ENCODE results near the gene FEN1.

Gene FEN1

DNA sequence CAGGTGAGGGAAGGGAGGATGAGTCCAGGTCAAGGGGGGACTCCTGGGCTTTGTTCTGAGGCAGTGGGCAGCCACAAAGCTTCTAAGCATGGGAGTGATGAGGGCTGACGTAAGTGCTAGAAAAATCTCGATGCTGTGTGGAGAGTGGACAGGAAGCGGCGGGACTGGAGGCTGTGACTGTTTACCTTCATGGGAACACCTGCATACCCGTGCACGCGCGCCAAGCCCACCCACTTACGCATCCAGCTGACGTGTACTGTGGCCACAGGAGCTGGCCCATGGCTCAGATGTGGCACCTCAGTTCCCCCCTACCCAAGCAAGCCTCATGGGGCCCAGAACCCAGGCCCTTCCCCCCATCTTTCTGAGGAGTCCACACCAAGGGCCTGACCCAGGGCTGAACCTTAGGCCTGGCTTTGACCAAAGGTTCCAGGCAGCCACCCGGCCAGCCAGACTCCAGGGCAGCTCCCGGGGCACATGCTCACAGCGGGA lies 26.3 kb upstream of the FEN1 start:
- Histone ChIP-seq H3K36me3 (ENCODE audit: control insufficient read depth in 2 of 2, insufficient read depth in 2 of 2, low read length in 2 of 2) (no peaks in the 10 kb centered on the region), H3K27ac (ENCODE audit: low read depth in 2 of 2, low read length in 2 of 2) (no peak overlapping the region), H3K4me1 (ENCODE audit: control insufficient read depth in 2 of 2, insufficient read depth in 2 of 2, low read length in 2 of 2) (peaks cover 0 to 2% of the 10 kb centered on the region in 2 donors), H3K9me3 (ENCODE audit: control insufficient read depth in 2 of 2, low read length in 2 of 2) (no peaks in the 10 kb centered on the region), H3K27me3 (ENCODE audit: control insufficient read depth in 2 of 2, insufficient read depth in 2 of 2, low read length in 2 of 2) (no peaks in the 10 kb centered on the region), H3K4me3 (ENCODE audit: low read length in 2 of 2) (no peak overlapping the region), H3K9ac (ENCODE audit: low read depth in 1 of 2, low read length in 2 of 2) (no peak overlapping the region)

DNA sequence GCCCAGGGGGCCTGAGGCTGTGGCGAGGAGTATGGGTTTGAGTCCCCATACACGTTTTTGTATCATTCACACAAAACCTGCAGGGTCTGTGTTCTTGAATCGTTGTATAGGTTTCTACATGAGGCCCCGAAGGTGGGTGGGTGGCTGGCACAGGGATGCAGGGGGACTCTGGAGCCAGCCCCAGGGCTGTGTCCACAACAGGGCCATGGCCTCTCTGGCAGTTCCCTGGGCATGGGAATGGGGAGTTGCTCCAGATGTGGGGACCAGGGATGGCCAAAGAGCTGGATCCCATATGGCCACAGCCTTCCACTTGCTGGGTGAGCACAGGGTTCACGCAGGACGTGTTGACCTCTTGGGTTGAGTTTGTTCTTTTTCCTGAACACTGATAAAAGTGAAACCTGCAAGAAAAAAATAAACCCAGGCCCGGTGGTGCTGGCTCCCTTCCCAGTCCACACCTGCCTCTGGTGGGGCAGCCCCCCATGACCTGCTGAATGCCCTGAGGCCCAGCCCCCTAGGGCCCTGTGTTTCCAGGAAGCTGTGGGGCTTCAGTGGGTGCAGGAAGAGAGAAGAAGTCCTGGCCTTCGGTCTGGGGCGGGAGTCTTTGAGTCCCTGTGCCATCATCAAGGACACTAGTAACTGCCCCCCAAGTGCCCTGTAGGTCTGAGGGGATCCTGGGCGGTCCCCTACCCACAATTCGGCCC lies 24.2 kb upstream of the FEN1 start:
- no peaks in the 10 kb centered on the region for H3K9me3 ChIP-seq (ENCODE audit: control insufficient read depth in 2 of 2, low read length in 2 of 2)
- H3K4me3 ChIP-seq (ENCODE audit: low read length in 2 of 2) = no peak overlapping the region
- no peaks in the 10 kb centered on the region for H3K36me3 ChIP-seq (ENCODE audit: control insufficient read depth in 2 of 2, insufficient read depth in 2 of 2, low read length in 2 of 2)
- H3K27me3 ChIP-seq (ENCODE audit: control insufficient read depth in 2 of 2, insufficient read depth in 2 of 2, low read length in 2 of 2) = no peaks in the 10 kb centered on the region
- peaks cover 3 to 5% of the 10 kb centered on the region in 2 donors for H3K4me1 ChIP-seq (ENCODE audit: control insufficient read depth in 2 of 2, insufficient read depth in 2 of 2, low read length in 2 of 2)
- H3K9ac ChIP-seq (ENCODE audit: low read depth in 1 of 2, low read length in 2 of 2) = no peak overlapping the region
- H3K27ac ChIP-seq (ENCODE audit: low read depth in 2 of 2, low read length in 2 of 2) = no peak overlapping the region

DNA sequence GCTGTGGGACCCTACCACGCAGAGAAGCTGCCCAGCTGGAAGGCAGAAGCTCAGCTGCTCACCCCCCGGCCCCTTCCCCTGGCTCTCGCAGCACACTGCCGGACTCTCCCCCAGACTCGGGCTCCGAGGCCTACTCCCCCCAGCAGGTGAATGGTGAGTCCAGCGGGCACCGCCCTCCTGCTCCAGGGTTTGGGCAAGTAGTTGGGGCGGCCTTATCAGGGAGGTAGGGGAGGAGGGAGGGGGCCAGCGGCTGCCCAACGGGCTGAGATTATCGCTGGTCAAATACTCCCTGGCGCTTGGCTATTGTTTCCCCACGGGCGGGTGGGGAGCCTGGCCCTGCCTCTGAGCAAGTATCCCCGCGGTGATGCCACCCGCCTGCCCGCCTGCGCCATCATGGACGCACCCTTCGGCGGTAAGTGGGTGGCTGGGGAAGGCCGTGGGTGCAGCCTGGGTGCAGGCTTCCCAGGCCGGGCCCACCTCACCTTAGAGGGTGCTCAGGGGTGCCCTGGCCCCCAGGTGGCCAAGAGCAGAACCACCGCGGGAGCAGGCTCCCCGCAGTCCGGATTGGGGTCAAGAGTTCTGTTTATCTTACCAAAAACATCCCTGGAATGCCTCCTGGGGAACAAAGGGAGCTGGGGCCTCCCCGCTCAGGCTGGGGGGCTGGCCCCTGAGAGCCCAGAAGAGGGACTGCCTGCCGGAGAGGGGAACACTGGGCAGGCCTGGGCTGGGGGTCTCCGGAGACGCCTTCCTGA lies 23.4 kb upstream of the FEN1 start:
- Histone ChIP-seq H3K36me3 (ENCODE audit: control insufficient read depth in 2 of 2, insufficient read depth in 2 of 2, low read length in 2 of 2) (no peaks in the 10 kb centered on the region), H3K27ac (ENCODE audit: low read depth in 2 of 2, low read length in 2 of 2) (no peak overlapping the region), H3K4me1 (ENCODE audit: control insufficient read depth in 2 of 2, insufficient read depth in 2 of 2, low read length in 2 of 2) (peaks cover 3 to 5% of the 10 kb centered on the region in 2 donors), H3K9ac (ENCODE audit: low read depth in 1 of 2, low read length in 2 of 2) (no peak overlapping the region), H3K4me3 (ENCODE audit: low read length in 2 of 2) (no peak overlapping the region), H3K9me3 (ENCODE audit: control insufficient read depth in 2 of 2, low read length in 2 of 2) (no peaks in the 10 kb centered on the region), H3K27me3 (ENCODE audit: control insufficient read depth in 2 of 2, insufficient read depth in 2 of 2, low read length in 2 of 2) (no peaks in the 10 kb centered on the region)

DNA sequence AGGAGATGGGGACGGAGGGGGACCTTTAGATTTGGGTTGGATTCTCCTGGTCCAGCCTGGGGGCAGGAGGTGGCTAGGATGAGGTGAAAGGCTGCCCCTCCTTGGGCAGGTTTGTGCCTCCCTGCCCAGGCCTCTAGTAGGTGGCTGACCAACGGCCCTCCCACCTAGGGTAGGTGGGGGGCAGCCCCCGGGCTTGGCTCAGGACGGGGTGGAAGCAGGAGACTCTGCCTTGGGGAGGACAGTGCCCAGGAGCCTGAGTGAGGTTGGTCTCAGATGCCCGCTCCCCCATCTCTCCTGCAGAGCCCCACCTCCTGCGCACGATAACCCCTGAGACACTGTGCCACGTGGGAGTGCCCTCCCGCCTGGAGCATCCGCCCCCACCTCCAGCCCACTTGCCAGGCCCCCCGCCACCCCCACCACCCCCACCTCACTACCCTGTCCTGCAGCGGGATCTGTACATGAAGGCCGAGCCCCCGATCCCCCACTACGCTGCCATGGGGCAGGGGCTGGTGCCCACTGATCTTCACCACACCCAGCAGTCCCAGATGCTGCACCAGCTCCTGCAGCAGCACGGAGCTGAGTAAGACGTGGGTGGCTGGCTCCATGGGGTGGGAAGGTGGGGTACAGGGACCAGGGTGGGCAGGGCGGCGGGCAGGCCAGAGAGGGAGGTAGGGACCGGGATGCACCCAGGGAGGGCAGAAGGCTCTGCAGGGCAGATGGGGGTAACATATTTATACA lies 22.6 kb upstream of the FEN1 start:
- Histone ChIP-seq H3K27me3 (ENCODE audit: control insufficient read depth in 2 of 2, insufficient read depth in 2 of 2, low read length in 2 of 2) (no peaks in the 10 kb centered on the region), H3K4me1 (ENCODE audit: control insufficient read depth in 2 of 2, insufficient read depth in 2 of 2, low read length in 2 of 2) (peaks cover 3 to 5% of the 10 kb centered on the region in 2 donors), H3K9me3 (ENCODE audit: control insufficient read depth in 2 of 2, low read length in 2 of 2) (no peaks in the 10 kb centered on the region), H3K9ac (ENCODE audit: low read depth in 1 of 2, low read length in 2 of 2) (no peak overlapping the region), H3K4me3 (ENCODE audit: low read length in 2 of 2) (no peak overlapping the region), H3K36me3 (ENCODE audit: control insufficient read depth in 2 of 2, insufficient read depth in 2 of 2, low read length in 2 of 2) (no peaks in the 10 kb centered on the region), H3K27ac (ENCODE audit: low read depth in 2 of 2, low read length in 2 of 2) (no peak overlapping the region)

DNA sequence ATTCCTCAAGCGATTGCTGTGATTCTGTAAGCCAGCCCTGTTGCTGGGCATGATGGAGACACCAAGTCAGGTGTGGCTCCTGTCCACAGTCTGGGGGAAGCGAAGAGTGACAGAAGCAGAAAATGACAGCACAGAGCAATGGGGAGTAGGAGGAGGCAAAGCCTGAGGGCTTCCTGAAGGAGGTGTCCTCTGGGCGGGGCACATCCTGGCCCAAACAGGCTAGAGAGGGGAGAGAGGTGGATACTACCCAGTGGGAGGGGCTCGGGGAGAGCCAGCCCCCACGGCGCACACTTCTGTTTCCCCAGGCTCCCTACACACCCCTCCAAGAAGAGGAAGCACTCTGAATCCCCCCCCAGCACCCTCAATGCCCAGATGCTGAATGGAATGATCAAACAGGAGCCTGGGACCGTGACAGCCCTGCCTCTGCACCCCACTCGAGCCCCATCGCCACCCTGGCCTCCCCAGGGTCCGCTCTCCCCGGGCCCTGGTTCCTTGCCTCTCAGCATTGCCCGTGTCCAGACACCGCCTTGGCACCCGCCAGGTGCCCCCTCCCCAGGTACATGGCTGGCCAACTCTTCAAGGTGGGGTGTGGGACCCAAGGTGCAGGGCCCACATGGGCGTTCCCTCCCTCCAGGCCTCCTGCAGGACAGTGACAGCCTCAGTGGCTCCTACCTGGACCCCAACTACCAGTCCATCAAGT lies 21.4 kb upstream of the FEN1 start:
- Histone ChIP-seq H3K27me3 (ENCODE audit: control insufficient read depth in 2 of 2, insufficient read depth in 2 of 2, low read length in 2 of 2) (no peaks in the 10 kb centered on the region), H3K4me3 (ENCODE audit: low read length in 2 of 2) (no peak overlapping the region), H3K4me1 (ENCODE audit: control insufficient read depth in 2 of 2, insufficient read depth in 2 of 2, low read length in 2 of 2) (peaks cover 3 to 5% of the 10 kb centered on the region in 2 donors), H3K9me3 (ENCODE audit: control insufficient read depth in 2 of 2, low read length in 2 of 2) (no peaks in the 10 kb centered on the region), H3K27ac (ENCODE audit: low read depth in 2 of 2, low read length in 2 of 2) (no peak overlapping the region), H3K9ac (ENCODE audit: low read depth in 1 of 2, low read length in 2 of 2) (no peak overlapping the region), H3K36me3 (ENCODE audit: control insufficient read depth in 2 of 2, insufficient read depth in 2 of 2, low read length in 2 of 2) (no peaks in the 10 kb centered on the region)

DNA sequence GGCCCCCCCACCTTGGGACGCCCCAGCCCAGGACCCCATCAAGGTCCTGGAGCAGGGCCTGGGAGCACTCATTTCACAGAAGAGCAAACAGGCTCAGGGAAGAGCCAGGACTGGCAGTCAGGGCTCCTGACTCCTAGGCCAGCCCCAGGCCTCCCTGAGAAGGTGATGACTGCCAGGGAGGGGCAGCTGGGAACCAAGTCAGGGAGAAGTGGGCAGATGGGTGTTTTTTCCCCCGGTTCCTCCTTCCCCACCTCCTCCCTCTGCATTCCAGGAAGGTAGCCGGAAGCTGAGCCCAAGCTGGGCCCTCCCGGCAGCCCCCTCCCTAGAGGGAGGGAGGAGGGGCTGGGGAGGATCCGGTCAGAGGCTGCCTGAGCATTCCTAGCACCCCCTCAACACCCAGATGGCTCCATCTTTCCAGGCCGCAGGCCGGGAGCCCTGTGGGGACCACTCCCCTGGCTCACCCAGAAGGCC lies 20.7 kb upstream of the FEN1 start:
- Histone ChIP-seq H3K36me3 (ENCODE audit: control insufficient read depth in 2 of 2, insufficient read depth in 2 of 2, low read length in 2 of 2) (no peaks in the 10 kb centered on the region), H3K4me1 (ENCODE audit: control insufficient read depth in 2 of 2, insufficient read depth in 2 of 2, low read length in 2 of 2) (peaks cover 3 to 5% of the 10 kb centered on the region in 2 donors), H3K9ac (ENCODE audit: low read depth in 1 of 2, low read length in 2 of 2) (no peak overlapping the region)

DNA sequence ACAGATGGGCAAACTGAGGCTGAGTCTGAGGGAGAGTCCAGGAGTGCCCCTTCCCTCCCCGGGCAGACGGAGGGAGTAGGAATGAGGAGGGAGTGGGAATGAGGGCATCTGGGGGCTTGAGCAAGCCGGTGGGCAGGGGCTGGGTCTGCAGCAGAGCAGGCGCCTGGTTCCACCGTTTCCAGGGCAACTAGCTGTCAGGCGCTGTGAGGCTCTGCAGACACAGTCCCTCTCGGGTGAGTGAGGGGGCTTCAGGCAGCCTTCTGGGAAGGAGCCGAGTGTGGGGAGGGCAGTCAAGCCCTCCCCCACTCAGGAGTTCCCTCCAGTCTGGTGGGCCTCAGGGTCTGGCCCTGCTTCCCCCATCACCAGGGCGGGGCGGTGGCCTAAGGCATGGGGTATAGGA lies 19.4 kb upstream of the FEN1 start:
- Histone ChIP-seq H3K36me3 (ENCODE audit: control insufficient read depth in 2 of 2, insufficient read depth in 2 of 2, low read length in 2 of 2) (peaks cover 0 to 2% of the 10 kb centered on the region in 2 donors), H3K27me3 (ENCODE audit: control insufficient read depth in 2 of 2, insufficient read depth in 2 of 2, low read length in 2 of 2) (no peaks in the 10 kb centered on the region), H3K9ac (ENCODE audit: low read depth in 1 of 2, low read length in 2 of 2) (no peak overlapping the region), H3K4me1 (ENCODE audit: control insufficient read depth in 2 of 2, insufficient read depth in 2 of 2, low read length in 2 of 2) (peaks cover 3 to 5% of the 10 kb centered on the region in 2 donors), H3K9me3 (ENCODE audit: control insufficient read depth in 2 of 2, low read length in 2 of 2) (no peaks in the 10 kb centered on the region), H3K27ac (ENCODE audit: low read depth in 2 of 2, low read length in 2 of 2) (no peak overlapping the region), H3K4me3 (ENCODE audit: low read length in 2 of 2) (no peak overlapping the region)

More for the DNA sequence above, 20.7 kb upstream of the FEN1 start:
- Histone ChIP-seq H3K4me3 (ENCODE audit: low read length in 2 of 2) (no peak overlapping the region), H3K27me3 (ENCODE audit: control insufficient read depth in 2 of 2, insufficient read depth in 2 of 2, low read length in 2 of 2) (no peaks in the 10 kb centered on the region), H3K27ac (ENCODE audit: low read depth in 2 of 2, low read length in 2 of 2) (no peak overlapping the region), H3K9me3 (ENCODE audit: control insufficient read depth in 2 of 2, low read length in 2 of 2) (no peaks in the 10 kb centered on the region)

DNA sequence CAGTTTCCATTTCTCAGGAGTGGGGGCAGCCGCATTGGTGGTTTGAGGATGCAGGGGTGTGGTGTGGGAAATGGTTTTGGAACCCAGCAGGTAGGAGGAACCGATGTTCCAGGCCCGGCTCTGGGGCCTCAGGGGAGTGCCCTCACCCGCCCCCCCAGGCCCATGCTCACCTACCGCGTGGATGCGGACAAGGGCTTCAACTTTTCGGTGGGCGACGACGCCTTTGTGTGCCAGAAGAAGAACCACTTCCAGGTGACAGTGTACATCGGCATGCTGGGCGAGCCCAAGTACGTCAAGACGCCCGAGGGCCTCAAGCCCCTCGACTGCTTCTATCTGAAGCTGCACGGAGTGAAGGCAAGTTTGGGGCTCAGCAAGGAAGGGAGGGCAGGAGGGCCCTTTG lies 18.9 kb upstream of the FEN1 start:
- Histone ChIP-seq H3K36me3 (ENCODE audit: control insufficient read depth in 2 of 2, insufficient read depth in 2 of 2, low read length in 2 of 2) (peaks cover 0 to 5% of the 10 kb centered on the region in 2 donors), H3K4me3 (ENCODE audit: low read length in 2 of 2) (no peak overlapping the region), H3K9me3 (ENCODE audit: control insufficient read depth in 2 of 2, low read length in 2 of 2) (no peaks in the 10 kb centered on the region), H3K9ac (ENCODE audit: low read depth in 1 of 2, low read length in 2 of 2) (no peak overlapping the region), H3K27ac (ENCODE audit: low read depth in 2 of 2, low read length in 2 of 2) (no peak overlapping the region), H3K4me1 (ENCODE audit: control insufficient read depth in 2 of 2, insufficient read depth in 2 of 2, low read length in 2 of 2) (peaks cover 3 to 5% of the 10 kb centered on the region in 2 donors), H3K27me3 (ENCODE audit: control insufficient read depth in 2 of 2, insufficient read depth in 2 of 2, low read length in 2 of 2) (no peaks in the 10 kb centered on the region)

DNA sequence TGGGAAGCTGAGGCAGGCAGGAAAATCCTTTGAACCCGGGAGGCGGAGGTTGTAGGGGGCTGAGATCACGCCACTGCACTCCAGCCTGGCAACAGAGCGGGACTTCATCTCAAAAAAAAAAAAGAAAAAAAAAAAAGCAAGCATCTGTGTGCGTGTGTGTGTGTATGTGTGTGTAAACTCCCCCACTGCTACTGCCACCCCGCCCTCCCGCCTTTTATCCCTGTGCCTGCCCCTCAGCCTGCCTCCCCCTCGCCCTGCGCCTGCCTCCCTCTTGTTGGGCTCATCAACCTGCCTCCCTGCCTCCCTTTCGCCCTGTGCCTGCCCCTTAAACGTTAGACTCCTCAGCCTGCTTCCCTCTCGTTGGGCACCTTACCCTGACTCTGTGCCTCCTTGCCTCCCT lies 18.3 kb upstream of the FEN1 start:
- H3K4me3 ChIP-seq (ENCODE audit: low read length in 2 of 2) = no peak overlapping the region
- no peak overlapping the region for H3K9ac ChIP-seq (ENCODE audit: low read depth in 1 of 2, low read length in 2 of 2)
- H3K27me3 ChIP-seq (ENCODE audit: control insufficient read depth in 2 of 2, insufficient read depth in 2 of 2, low read length in 2 of 2) = no peaks in the 10 kb centered on the region
- H3K4me1 ChIP-seq (ENCODE audit: control insufficient read depth in 2 of 2, insufficient read depth in 2 of 2, low read length in 2 of 2) = peaks cover 3 to 5% of the 10 kb centered on the region in 2 donors
- H3K9me3 ChIP-seq (ENCODE audit: control insufficient read depth in 2 of 2, low read length in 2 of 2) = no peaks in the 10 kb centered on the region
- peaks cover 0 to 5% of the 10 kb centered on the region in 2 donors for H3K36me3 ChIP-seq (ENCODE audit: control insufficient read depth in 2 of 2, insufficient read depth in 2 of 2, low read length in 2 of 2)
- H3K27ac ChIP-seq (ENCODE audit: low read depth in 2 of 2, low read length in 2 of 2) = no peak overlapping the region

All from mucosa of rectum (tissue), 2 donors.